Thyroid gland (tissue), 4 donors: Measurements from ENCODE around the gene RAPGEF1. TPM values are rescaled to one million over a fixed set of nuclear protein-coding genes. Genes with fewer than 3 reads are reported as not detected.
"Not testable (repeated sequence)": the region's sequence is repeated elsewhere in the genome, so short reads cannot be mapped to it uniquely, and the experiment has no call there.

Source experiments
- DNase-seq, 2 donors: peaks; one replicate each; pipeline ENCODE4 v3.0.0-alpha.2; 2019
- H3K27ac ChIP-seq, 3 donors: fragments of 200-600 bp; sonication (generic); 1 replicate in 2 of 3; 2 replicates in 1 of 3; pipeline ENCODE4 v1.5.1; 2016 to 2019; ENCODE audit warnings: mild to moderate bottlenecking in 1 of 3, moderate library complexity in 1 of 3
- H3K27me3 ChIP-seq: fragments of 200-600 bp; sonication (generic); one replicate; pipeline ENCODE4 v1.5.1; 2019
- H3K36me3 ChIP-seq, 2 donors: fragments of 200-600 bp; sonication (generic); one replicate each; pipeline ENCODE4 v1.5.1; 2016 to 2019
- H3K4me1 ChIP-seq, 2 donors: fragments of 200-600 bp; sonication (generic); one replicate each; pipeline ENCODE4 v1.5.1; 2017 to 2019
- H3K4me3 ChIP-seq, 3 donors: fragments of 200-600 bp; sonication (generic); replicated peaks in 1 of 3; 1 replicate in 2 of 3; 2 replicates in 1 of 3; pipeline ENCODE4 v1.5.1; 2016; ENCODE audit warnings: mild to moderate bottlenecking in 1 of 3
- H3K9me3 ChIP-seq: fragments of 200-600 bp; sonication (generic); one replicate; pipeline ENCODE4 v1.5.1; 2017
- CTCF ChIP-seq, 6 experiments: fragments of 200-600 bp in 3 of 6; fragments of 450-650 bp in 3 of 6; sonication (generic) in 3 of 6; IDR thresholded peaks; one replicate each; pipeline ENCODE4 v1.5.1; 2016 to 2019; ENCODE audit warnings: antibody characterized with exemption in 6 of 6, mild to moderate bottlenecking in 2 of 6, inconsistent platforms in 1 of 6, moderate library complexity in 1 of 6
- POLR2A ChIP-seq, 2 donors: fragments of 450-650 bp; IDR thresholded peaks; one replicate each; pipeline ENCODE4 v1.6.1; 2017; ENCODE audit warnings: antibody characterized with exemption in 2 of 2, mild to moderate bottlenecking in 2 of 2, moderate library complexity in 1 of 2
- WGBS, 2 donors: methylation state at CpG; one replicate each; pipeline ENCODE4 v1.1.5; 2017; 5-methylcytosine and 5-hydroxymethylcytosine counted together
- intact Hi-C: fragments of 100-400 bp; cut with DNase I; formaldehyde crosslinking; loops from one replicate; pipeline ENCODE4 v1.15.1; 2023
- total RNA-seq, 4 donors: library from RNA; depleted of rRNA; stranded (reverse); fragments of >200 nt; gene quantifications; one replicate each; pipeline ENCODE4 v1.2.3, GENCODE V29; 2016

Gene RAPGEF1
- total RNA-seq, 4 donors from 2014 or later: 39.6 to 52.5 (median 44.9) TPM

GRCh38 chr9:131685753-131686706 is 53.8 kb downstream of the RAPGEF1 start:
- Histone ChIP-seq H3K4me1 (peaks cover 8 to 21% of the 10 kb centered on the region in 2 donors), H3K27ac (peak overlapping the region in 1 of 3 donors; percentile 11), H3K36me3 (no peaks in the 10 kb centered on the region), H3K27me3 (no peaks in the 10 kb centered on the region), H3K4me3 (no peak overlapping the region), H3K9me3 (no peaks in the 10 kb centered on the region)
- intact Hi-C loops: no loop called here
- no peak for TF ChIP-seq POLR2A (IDR thresholded peaks at IDR 0.05)
- no peak for TF ChIP-seq CTCF (IDR thresholded peaks at IDR 0.05)
- DNase-seq: peak; percentile 59 to 64
- 87 to 88% methylated on average over 15 of the region's 15 CpGs for WGBS, 2 donors

- DNase-seq, H3K4me3 ChIP-seq, H3K36me3 ChIP-seq, H3K27me3 ChIP-seq, H3K9me3 ChIP-seq, intact Hi-C loops: not testable (repeated sequence)
- 91 to 94% methylated on average over 4 of the region's 4 CpGs for WGBS, 2 donors
- H3K4me1 ChIP-seq: peaks cover 22 to 40% of the 10 kb centered on the region in 2 donors
- peak overlapping the region in 1 of 3 donors; percentile 66 for H3K27ac ChIP-seq
Observed at GRCh38 chr9:131683094-131683493, 56.8 kb downstream of the RAPGEF1 start.

GRCh38 chr9:131682261-131682660 is 57.6 kb downstream of the RAPGEF1 start:
- Histone ChIP-seq H3K9me3 (no peaks in the 10 kb centered on the region), H3K36me3 (no peaks in the 10 kb centered on the region), H3K4me3 (no peak overlapping the region), H3K27ac (peak overlapping the region in 1 of 3 donors; percentile 66), H3K4me1 (peaks cover 30 to 42% of the 10 kb centered on the region in 2 donors), H3K27me3 (no peaks in the 10 kb centered on the region)
- TF ChIP-seq CTCF (IDR thresholded peaks at IDR 0.05) (no peak), POLR2A (IDR thresholded peaks at IDR 0.05) (no peak)
- WGBS, 2 donors: 70 to 71% methylated on average over 11 of the region's 11 CpGs
- intact Hi-C loops: no loop called here
- DNase-seq: no peak

- H3K27me3 ChIP-seq, intact Hi-C loops, H3K4me3 ChIP-seq, H3K9me3 ChIP-seq, DNase-seq, H3K36me3 ChIP-seq: not testable (repeated sequence)
- Histone ChIP-seq H3K27ac (peak overlapping the region in 1 of 3 donors; percentile 66), H3K4me1 (peaks cover 34 to 43% of the 10 kb centered on the region in 2 donors)
- WGBS, 2 donors: 71 to 77% methylated on average over 10 of the region's 10 CpGs
Observed at GRCh38 chr9:131681826-131682225, 58.0 kb downstream of the RAPGEF1 start.

GRCh38 chr9:131681108-131681507 is 58.8 kb downstream of the RAPGEF1 start:
- H3K36me3 ChIP-seq, H3K9me3 ChIP-seq, intact Hi-C loops, H3K4me3 ChIP-seq, DNase-seq, H3K27me3 ChIP-seq: not testable (repeated sequence)
- 44 to 63% methylated on average over 5 of the region's 5 CpGs for WGBS, 2 donors
- Histone ChIP-seq H3K27ac (peak overlapping the region in 1 of 3 donors; percentile 56), H3K4me1 (peaks cover 35 to 44% of the 10 kb centered on the region in 2 donors)

- no peak for TF ChIP-seq POLR2A (IDR thresholded peaks at IDR 0.05)
- Histone ChIP-seq H3K4me1 (peaks cover 40 to 60% of the 10 kb centered on the region in 2 donors), H3K36me3 (no peaks in the 10 kb centered on the region), H3K27me3 (no peaks in the 10 kb centered on the region), H3K27ac (peak overlapping the region in 2 of 3 donors; percentile 91 to 95), H3K9me3 (no peaks in the 10 kb centered on the region), H3K4me3 (no peak overlapping the region)
- WGBS, 2 donors: 95 to 96% methylated on average over 12 of the region's 12 CpGs
- DNase-seq: no peak
- intact Hi-C loops: no loop called here
Observed at GRCh38 chr9:131679261-131680020, 60.4 kb downstream of the RAPGEF1 start.
